Measurements from ENCODE around the gene DRAM2. TPM values are rescaled to one million over a fixed set of nuclear protein-coding genes. Genes with fewer than 3 reads are reported as not detected.

The DRAM2 gene
- total and polyA plus RNA-seq, 3 donors from 2014 or later = 34.8 to 51.0 (median 47.1) TPM

GRCh38 chr1:111127923-111128643, 11.8 kb downstream of the DRAM2 start:
- DNase-seq = no peak
- H3K4me3 ChIP-seq = no peak overlapping the region
- H3K36me3 ChIP-seq (ENCODE audit: low read depth, missing control alignments) = no peaks in the 10 kb centered on the region
- no peaks in the 10 kb centered on the region for H3K9me3 ChIP-seq
- 82 to 89% methylated on average over 3 of the region's 3 CpGs for WGBS, 2 donors
- no peaks in the 10 kb centered on the region for H3K27me3 ChIP-seq
- no peak overlapping the region for H3K27ac ChIP-seq
- intact Hi-C loops (cut with DNase I; ENCODE audit: low total_unique reads) = no loop called here
- TF ChIP-seq CTCF (IDR thresholded peaks at IDR 0.05) (no peak), POLR2A (IDR thresholded peaks at IDR 0.05) (no peak)
- no peaks in the 10 kb centered on the region for H3K4me1 ChIP-seq

- Histone ChIP-seq H3K9me3 (no peaks in the 10 kb centered on the region), H3K36me3 (ENCODE audit: low read depth, missing control alignments) (no peaks in the 10 kb centered on the region), H3K4me1 (no peaks in the 10 kb centered on the region), H3K4me3 (no peak overlapping the region), H3K27me3 (no peaks in the 10 kb centered on the region), H3K27ac (no peak overlapping the region)
- WGBS, 2 donors = 83 to 98% methylated on average over 1 of the region's 1 CpG
- intact Hi-C loops (cut with DNase I; ENCODE audit: low total_unique reads) = no loop called here
- DNase-seq = no peak
- TF ChIP-seq POLR2A (IDR thresholded peaks at IDR 0.05) (no peak), CTCF (IDR thresholded peaks at IDR 0.05) (no peak)
Observed at GRCh38 chr1:111126354-111126753, 13.5 kb downstream of the DRAM2 start.

- 91 to 94% methylated on average over 2 of the region's 2 CpGs for WGBS, 2 donors
- H3K9me3 ChIP-seq = no peaks in the 10 kb centered on the region
- H3K36me3 ChIP-seq (ENCODE audit: low read depth, missing control alignments) = no peaks in the 10 kb centered on the region
- H3K27ac ChIP-seq = no peak overlapping the region
- H3K4me1 ChIP-seq = no peaks in the 10 kb centered on the region
- TF ChIP-seq POLR2A (IDR thresholded peaks at IDR 0.05) = no peak
- TF ChIP-seq CTCF (IDR thresholded peaks at IDR 0.05) = no peak
- intact Hi-C loops (cut with DNase I; ENCODE audit: low total_unique reads) = no loop called here
- no peaks in the 10 kb centered on the region for H3K27me3 ChIP-seq
- DNase-seq = no peak
- no peak overlapping the region for H3K4me3 ChIP-seq
Observed at GRCh38 chr1:111116496-111116895, 23.4 kb downstream of the DRAM2 start.

- no peak overlapping the region for H3K27ac ChIP-seq
- H3K27me3 ChIP-seq = no peaks in the 10 kb centered on the region
- H3K4me3 ChIP-seq = no peak overlapping the region
- no peaks in the 10 kb centered on the region for H3K9me3 ChIP-seq
- H3K36me3 ChIP-seq (ENCODE audit: low read depth, missing control alignments) = no peaks in the 10 kb centered on the region
- DNase-seq = no peak
- intact Hi-C loops (cut with DNase I; ENCODE audit: low total_unique reads) = no loop called here
- WGBS, 2 donors = 89 to 91% methylated on average over 1 of the region's 1 CpG
- H3K4me1 ChIP-seq = no peaks in the 10 kb centered on the region
- TF ChIP-seq POLR2A (IDR thresholded peaks at IDR 0.05) (no peak), CTCF (IDR thresholded peaks at IDR 0.05) (no peak)
Observed at GRCh38 chr1:111110197-111110899, 29.5 kb downstream of the DRAM2 start.
